ENCODE results near the gene CERS4.

DNA sequence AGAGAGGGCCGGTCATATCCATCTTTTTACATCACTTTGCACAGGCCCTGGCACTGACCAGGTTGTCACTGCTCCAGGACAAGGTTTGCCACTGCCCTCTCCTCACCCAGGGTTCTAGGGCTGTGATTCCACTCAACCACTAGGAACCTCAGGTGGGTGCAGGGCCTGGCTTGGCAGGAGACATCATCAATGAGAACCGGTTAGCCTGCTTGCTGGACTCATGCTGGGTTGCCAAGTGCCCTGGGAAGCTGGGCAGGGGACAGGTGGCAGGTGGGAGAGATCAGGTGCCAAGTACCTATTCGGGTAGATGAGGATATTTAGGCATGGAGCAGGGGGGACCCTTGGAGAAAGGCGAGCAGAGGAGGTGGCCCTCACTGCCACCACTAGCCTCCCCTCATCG lies 4.2 kb upstream of the CERS4 start:
- TF ChIP-seq POLR2A (IDR thresholded peaks at IDR 0.05), result no peak
- TF ChIP-seq CTCF (IDR thresholded peaks at IDR 0.05), result no peak
